ENCODE measurements around the gene EMILIN1. TPM values are rescaled to one million over a fixed set of nuclear protein-coding genes. Genes with fewer than 3 reads are reported as not detected.

EMILIN1 gene
- total and polyA plus RNA-seq, 2 of the 8 experiments (the other 6 are each of a cell fraction or from before 2014, with no cell fraction given) = 1.9 to 3.0 TPM

GRCh38 chr2:27121906-27122305, 43.5 kb downstream of the EMILIN1 start:
- no peak overlapping the region for H4K91ac ChIP-seq (replicated peaks; ENCODE audit: insufficient read length, low read length)
- H2BK12ac ChIP-seq (ENCODE audit: low read depth, low read length) = no peak overlapping the region
- H2BK5ac ChIP-seq (ENCODE audit: low read depth, low read length) = no peak overlapping the region
- no peak overlapping the region for H4K8ac ChIP-seq (ENCODE audit: extremely low read depth, insufficient read depth, low read length)
- no peak overlapping the region for H3K18ac ChIP-seq (ENCODE audit: extremely low read depth, low read length)
- H3K79me1 ChIP-seq (ENCODE audit: low read depth, low read length) = no peaks in the 10 kb centered on the region
- no peak overlapping the region for H3K27ac ChIP-seq (ENCODE audit: low read depth, low read length)
- H2AK5ac ChIP-seq (ENCODE audit: low read depth, low read length) = no peak overlapping the region
- H4K5ac ChIP-seq (ENCODE audit: insufficient read length, low read depth, low read length) = no peak overlapping the region
- no peak overlapping the region for H3K14ac ChIP-seq (ENCODE audit: insufficient read length)
- FAIRE-seq = no peak
- H2BK120ac ChIP-seq (replicated peaks; ENCODE audit: low read depth, low read length) = no peak overlapping the region
- H3K4ac ChIP-seq (replicated peaks; ENCODE audit: insufficient read length, low read depth, low read length) = no peak overlapping the region
- no peak overlapping the region for H3K4me3 ChIP-seq (ENCODE audit: extremely low read depth in 1 of 4, insufficient read depth in 2 of 4, low read depth in 3 of 4, low read length in 4 of 4)
- no peak overlapping the region for H2BK15ac ChIP-seq (ENCODE audit: low read length)
- no peak overlapping the region for H2BK20ac ChIP-seq (ENCODE audit: low read length)
- no peak overlapping the region for H3K23ac ChIP-seq (ENCODE audit: insufficient read length)
- no peaks in the 10 kb centered on the region for H3K9me3 ChIP-seq (ENCODE audit: insufficient read depth in 2 of 2, low read depth in 1 of 2, low read length in 1 of 2)
- H3K79me2 ChIP-seq (ENCODE audit: control insufficient read depth in 1 of 2, insufficient read depth in 2 of 2, low read length in 2 of 2) = no peaks in the 10 kb centered on the region
- no peaks in the 10 kb centered on the region for H4K20me1 ChIP-seq (replicated peaks in 1 of 2; ENCODE audit: control insufficient read depth in 1 of 2, insufficient read depth in 2 of 2, low read length in 2 of 2)
- no peaks in the 10 kb centered on the region for H3K36me3 ChIP-seq (ENCODE audit: control insufficient read depth in 2 of 4, insufficient read depth in 4 of 4, low read length in 3 of 4)
- ChIA-PET POLR2A (ENCODE audit: partially characterized antibody) (interaction anchor here (2.5 kb wide), 1 partner anchor 12 kb away, joined by 24 read pairs; the partner anchor contains the start of gene PREB), CTCF (ENCODE audit: partially characterized antibody) (interaction anchor here (0.7 kb wide), 1 partner anchor 40 kb away, joined by 3 read pairs; no protein-coding TSS in a partner anchor)
- H3K4me1 ChIP-seq (replicated peaks in 1 of 4; ENCODE audit: control insufficient read depth in 3 of 4, insufficient read depth in 4 of 4, low read length in 3 of 4) = peaks cover 0 to 19% (median 12%) of the 10 kb centered on the region in 4 experiments; a peak in 6 of 7 replicates
- TF ChIP-seq CBX8 (IDR thresholded peaks at IDR 0.05; ENCODE audit: borderline replicate concordance, low read depth, low read length) (no peak), CTCF (IDR thresholded peaks at IDR 0.05; ENCODE audit: control extremely low read depth in 1 of 3, insufficient read depth in 1 of 3, low read depth in 1 of 3, low read length in 3 of 3) (no peak)
- DNase-seq (ENCODE audit: low read depth in 1 of 2, low spot score in 2 of 2) = no peak
- peaks cover 15% of the 10 kb centered on the region for H3K23me2 ChIP-seq (ENCODE audit: low read depth, low read length)
- no peak overlapping the region for H3K56ac ChIP-seq (replicated peaks; ENCODE audit: insufficient read length, low read depth, low read length)
- H3K9ac ChIP-seq (replicated peaks in 1 of 4; ENCODE audit: extremely low read depth in 1 of 4, low read depth in 3 of 4, low read length in 3 of 4) = no peak overlapping the region
- WGBS, 2 experiments (ENCODE audit: extremely low coverage in 1 of 2, insufficient coverage in 1 of 2, insufficient read length in 1 of 2, insufficient replicate concordance in 2 of 2, low coverage in 1 of 2, low lambda C conversion rate in 2 of 2, missing lambda C conversion rate in 1 of 2) = 75% methylated on average over 2 of the region's 2 CpGs; no CpG with 5 or more reads in 1 of the 2 experiments
- no peak overlapping the region for H2AFZ ChIP-seq (ENCODE audit: low read length)
- H3K27me3 ChIP-seq (replicated peaks in 1 of 4; ENCODE audit: control insufficient read depth in 3 of 4, extremely low read depth in 1 of 4, insufficient read depth in 3 of 4, low read length in 3 of 4) = peaks cover 8 to 63% (median 45%) of the 10 kb centered on the region in 4 experiments
- no peak overlapping the region for H3K4me2 ChIP-seq (ENCODE audit: insufficient read depth in 1 of 2, low read depth in 2 of 2, low read length in 2 of 2)

Data from H1 (cell line).